ENCODE measurements around the gene RENBP.

Gene RENBP

DNA sequence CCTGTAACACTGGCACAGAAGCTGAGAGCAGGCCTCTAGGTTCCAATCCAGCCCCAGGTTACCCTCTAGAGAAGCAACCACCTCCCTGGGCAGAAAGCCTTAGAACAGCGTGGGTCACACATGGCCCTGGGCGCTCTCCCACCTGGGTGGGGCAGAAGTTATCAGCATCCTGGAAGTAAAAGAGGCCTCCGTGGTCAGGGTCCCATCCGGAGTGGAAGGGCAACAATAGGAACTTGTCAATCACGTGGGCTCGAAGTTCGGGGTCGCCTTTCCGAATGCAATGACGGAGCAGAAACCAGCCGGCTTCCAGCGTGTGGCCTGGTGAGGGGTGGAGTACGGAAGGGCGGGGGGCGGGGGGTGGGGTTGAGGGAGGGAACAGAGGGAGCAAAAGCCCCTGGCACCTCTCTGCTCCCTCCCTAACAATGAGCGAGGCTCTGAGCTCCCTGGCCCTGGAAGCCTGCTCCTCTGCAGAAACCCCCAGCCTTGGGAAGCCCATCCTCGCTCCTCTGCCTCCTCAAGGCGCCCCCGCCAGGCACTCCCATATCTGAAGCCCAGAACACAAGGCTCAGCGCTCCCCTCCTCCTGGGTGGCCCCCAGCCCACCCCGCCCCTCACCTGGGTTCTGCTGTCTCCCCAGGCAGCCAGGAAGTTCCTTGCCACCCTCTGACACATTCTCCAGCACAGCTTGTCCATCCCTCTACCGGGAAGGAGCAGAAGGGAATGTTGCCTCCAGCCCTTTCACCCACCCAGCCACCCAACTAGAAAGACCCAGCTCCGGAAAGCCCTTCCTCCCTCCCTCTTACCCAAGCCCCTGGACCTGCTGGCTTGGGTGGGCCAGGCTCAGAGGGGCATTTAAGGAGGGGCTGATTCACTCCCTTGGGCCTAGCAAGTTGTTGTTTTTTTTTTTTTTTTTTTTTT lies 2.8 kb downstream of the RENBP start:
- TF ChIP-seq POLR2A (IDR thresholded peaks at IDR 0.05; ENCODE audit: extremely low read depth, insufficient read length), result no peak
- TF ChIP-seq, protein P1, sequence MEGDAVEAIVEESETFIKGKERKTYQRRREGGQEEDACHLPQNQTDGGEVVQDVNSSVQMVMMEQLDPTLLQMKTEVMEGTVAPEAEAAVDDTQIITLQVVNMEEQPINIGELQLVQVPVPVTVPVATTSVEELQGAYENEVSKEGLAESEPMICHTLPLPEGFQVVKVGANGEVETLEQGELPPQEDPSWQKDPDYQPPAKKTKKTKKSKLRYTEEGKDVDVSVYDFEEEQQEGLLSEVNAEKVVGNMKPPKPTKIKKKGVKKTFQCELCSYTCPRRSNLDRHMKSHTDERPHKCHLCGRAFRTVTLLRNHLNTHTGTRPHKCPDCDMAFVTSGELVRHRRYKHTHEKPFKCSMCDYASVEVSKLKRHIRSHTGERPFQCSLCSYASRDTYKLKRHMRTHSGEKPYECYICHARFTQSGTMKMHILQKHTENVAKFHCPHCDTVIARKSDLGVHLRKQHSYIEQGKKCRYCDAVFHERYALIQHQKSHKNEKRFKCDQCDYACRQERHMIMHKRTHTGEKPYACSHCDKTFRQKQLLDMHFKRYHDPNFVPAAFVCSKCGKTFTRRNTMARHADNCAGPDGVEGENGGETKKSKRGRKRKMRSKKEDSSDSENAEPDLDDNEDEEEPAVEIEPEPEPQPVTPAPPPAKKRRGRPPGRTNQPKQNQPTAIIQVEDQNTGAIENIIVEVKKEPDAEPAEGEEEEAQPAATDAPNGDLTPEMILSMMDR (IDR thresholded peaks at IDR 0.05; ENCODE audit: low read depth, low read length), result no peak
- TF ChIP-seq, protein P2, sequence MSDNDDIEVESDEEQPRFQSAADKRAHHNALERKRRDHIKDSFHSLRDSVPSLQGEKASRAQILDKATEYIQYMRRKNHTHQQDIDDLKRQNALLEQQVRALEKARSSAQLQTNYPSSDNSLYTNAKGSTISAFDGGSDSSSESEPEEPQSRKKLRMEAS (IDR thresholded peaks at IDR 0.05; ENCODE audit: low read depth, low read length), result no peak
- TF ChIP-seq MYC (IDR thresholded peaks at IDR 0.05; ENCODE audit: low read depth, low read length), result no peak
- no peak overlapping the region for H3K4me3 ChIP-seq (ENCODE audit: low read depth, low read length)
- DNase-seq (ENCODE audit: low read depth), result no peak

DNA sequence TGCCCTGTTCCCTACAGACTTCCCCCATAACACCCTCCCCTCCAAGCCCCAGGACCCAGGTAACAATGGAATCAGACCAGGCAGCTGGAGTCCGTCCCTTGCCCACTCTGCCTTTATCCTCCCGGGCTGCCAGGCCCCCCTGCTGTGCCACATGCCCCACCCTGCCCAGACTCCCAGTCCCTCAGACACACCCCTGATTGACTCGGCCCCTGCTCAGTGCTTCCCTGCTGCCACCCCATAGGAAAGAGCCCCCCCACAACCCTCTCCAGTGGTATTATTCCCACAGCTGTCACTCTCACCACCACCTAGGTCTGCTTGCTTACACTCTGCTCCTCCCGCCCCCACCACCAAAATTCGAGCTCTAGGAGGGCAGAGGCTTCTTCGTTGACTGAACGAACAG lies 4.9 kb downstream of the RENBP start:
- TF ChIP-seq POLR2A (IDR thresholded peaks at IDR 0.05; ENCODE audit: extremely low read depth, insufficient read length) (no peak), MYC (IDR thresholded peaks at IDR 0.05; ENCODE audit: low read depth, low read length) (no peak)
- TF ChIP-seq, protein P1 (IDR thresholded peaks at IDR 0.05; ENCODE audit: low read depth, low read length), result no peak
- TF ChIP-seq, protein P2 (IDR thresholded peaks at IDR 0.05; ENCODE audit: low read depth, low read length), result no peak
- no peak for DNase-seq (ENCODE audit: low read depth)
- no peak overlapping the region for H3K4me3 ChIP-seq (ENCODE audit: low read depth, low read length)

DNA sequence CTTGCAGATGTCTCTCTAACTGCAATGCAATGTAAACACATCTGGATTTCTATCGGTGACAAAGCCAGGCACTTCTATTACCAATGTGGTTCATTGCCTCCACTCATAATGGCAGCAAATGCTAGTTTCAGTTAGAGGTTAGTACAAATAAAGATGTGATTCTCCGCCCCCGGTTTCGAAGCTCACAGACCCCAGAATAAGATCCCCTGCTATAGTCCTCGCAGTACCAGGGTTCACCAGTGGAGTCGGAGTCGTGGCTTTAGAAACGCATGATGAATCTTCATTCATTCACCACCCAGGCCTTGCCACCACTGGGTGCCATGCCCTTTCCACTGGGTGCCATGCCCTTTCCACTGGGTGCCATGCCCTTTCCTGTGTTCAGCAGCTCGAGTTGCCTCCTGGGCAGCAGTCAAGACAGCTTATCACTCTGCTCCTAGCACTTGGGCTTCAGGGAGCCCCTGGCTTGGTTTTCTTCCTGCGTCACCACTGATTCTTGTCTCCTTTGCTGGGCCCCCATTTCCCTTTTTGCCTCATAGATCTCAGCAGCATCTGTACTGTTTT lies 6.1 kb downstream of the RENBP start:
- H3K4me3 ChIP-seq (ENCODE audit: low read depth, low read length), result no peak overlapping the region
- no peak for DNase-seq (ENCODE audit: low read depth)
- TF ChIP-seq, protein P1 (IDR thresholded peaks at IDR 0.05; ENCODE audit: low read depth, low read length), result no peak
- TF ChIP-seq MYC (IDR thresholded peaks at IDR 0.05; ENCODE audit: low read depth, low read length), result no peak
- TF ChIP-seq, protein P2 (IDR thresholded peaks at IDR 0.05; ENCODE audit: low read depth, low read length), result no peak
- TF ChIP-seq POLR2A (IDR thresholded peaks at IDR 0.05; ENCODE audit: extremely low read depth, insufficient read length), result no peak

DNA sequence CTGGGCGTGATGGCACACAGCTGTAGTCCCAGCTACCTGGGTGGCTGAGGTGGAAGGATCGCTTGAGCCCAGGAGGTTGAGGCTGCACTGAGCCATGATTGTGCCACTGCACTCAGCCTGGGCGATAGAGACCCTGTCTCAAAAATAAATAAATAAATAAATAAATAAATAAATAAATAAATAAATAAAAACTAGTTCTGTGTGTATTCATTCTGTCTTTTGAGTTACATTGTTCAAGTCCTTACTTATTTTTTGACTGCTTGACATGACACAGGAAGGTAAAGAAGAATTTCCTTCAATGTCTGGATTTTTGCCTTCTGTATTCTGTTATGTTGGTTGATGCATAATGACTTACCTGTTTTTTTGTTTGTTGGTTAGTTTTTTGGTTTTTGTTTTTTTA lies 7.4 kb downstream of the RENBP start:
- DNase-seq (ENCODE audit: low read depth), result no peak
- TF ChIP-seq, protein P1 (IDR thresholded peaks at IDR 0.05; ENCODE audit: low read depth, low read length), result no peak
- TF ChIP-seq POLR2A (IDR thresholded peaks at IDR 0.05; ENCODE audit: extremely low read depth, insufficient read length) (no peak), MYC (IDR thresholded peaks at IDR 0.05; ENCODE audit: low read depth, low read length) (no peak)
- TF ChIP-seq, protein P2 (IDR thresholded peaks at IDR 0.05; ENCODE audit: low read depth, low read length), result no peak
- no peak overlapping the region for H3K4me3 ChIP-seq (ENCODE audit: low read depth, low read length)

DNA sequence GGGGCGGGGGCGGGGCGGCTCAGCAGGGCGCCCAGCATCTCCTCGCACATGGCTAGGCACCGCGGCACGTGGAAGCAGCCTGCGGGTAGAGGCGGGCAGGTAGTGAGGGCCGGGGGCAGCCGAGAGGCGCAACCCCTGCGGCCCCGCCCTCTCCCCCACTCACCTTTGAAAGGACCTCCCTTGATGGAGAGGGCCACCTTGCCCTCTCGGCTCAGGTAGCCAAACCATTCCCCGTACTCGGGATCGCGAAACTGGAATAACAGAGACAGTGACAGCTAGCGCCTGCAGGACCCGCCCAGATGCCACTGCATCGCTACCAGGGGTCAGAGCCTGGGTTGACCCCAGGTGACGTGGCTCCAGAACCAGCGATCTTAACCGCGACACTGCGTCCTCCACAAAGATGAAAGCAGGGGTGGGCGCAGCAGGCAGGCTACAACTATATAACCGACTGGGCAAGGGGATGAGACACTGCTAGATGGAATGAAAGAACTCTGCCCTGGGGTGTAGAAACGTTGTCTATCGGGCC lies 9.1 kb downstream of the RENBP start:
- no peak for DNase-seq (ENCODE audit: low read depth)
- no peak for TF ChIP-seq POLR2A (IDR thresholded peaks at IDR 0.05; ENCODE audit: extremely low read depth, insufficient read length)
- TF ChIP-seq, protein P2 (IDR thresholded peaks at IDR 0.05; ENCODE audit: low read depth, low read length), result peak; percentile 79
- TF ChIP-seq, protein P1 (IDR thresholded peaks at IDR 0.05; ENCODE audit: low read depth, low read length), result no peak
- TF ChIP-seq MYC (IDR thresholded peaks at IDR 0.05; ENCODE audit: low read depth, low read length), result peak; percentile 85
- H3K4me3 ChIP-seq (ENCODE audit: low read depth, low read length), result peak overlapping the region; percentile 47

All from NB4 (cell line).